Liver (tissue), 9 donors: ENCODE measurements around the gene EVI5. TPM values are rescaled to one million over a fixed set of nuclear protein-coding genes. Genes with fewer than 3 reads are reported as not detected.

Experiments used
- DNase-seq: peaks from one replicate; pipeline ENCODE4 v3.0.0-alpha.2; 2017; ENCODE audit warnings: low spot score
- H3K27ac ChIP-seq, 2 donors: one replicate each; pipeline ENCODE4 v1.7.0; 2013; ENCODE audit warnings: inconsistent platforms in 2 of 2, low read length in 2 of 2, control low read depth in 1 of 2, low read depth in 1 of 2, mild to moderate bottlenecking in 1 of 2
- H3K27me3 ChIP-seq, 4 donors: one replicate each; pipeline versions ENCODE4 v1.6.1 to v1.7.0; 2013; ENCODE audit warnings: low read length in 3 of 4, inconsistent platforms in 1 of 4, mild to moderate bottlenecking in 1 of 4, moderate library complexity in 1 of 4; ENCODE audit not compliant: control insufficient read depth in 4 of 4, insufficient read depth in 4 of 4
- H3K36me3 ChIP-seq, 4 donors: one replicate each; pipeline versions ENCODE4 v1.6.1 to v1.7.0; 2013; ENCODE audit warnings: low read length in 3 of 4, mild to moderate bottlenecking in 3 of 4, low read depth in 1 of 4, moderate library complexity in 1 of 4; ENCODE audit not compliant: control insufficient read depth in 4 of 4, insufficient read depth in 3 of 4
- H3K4me1 ChIP-seq, 4 donors: one replicate each; pipeline versions ENCODE4 v1.6.1 to v1.7.0; 2013; ENCODE audit warnings: low read length in 3 of 4, mild to moderate bottlenecking in 3 of 4, moderate library complexity in 1 of 4; ENCODE audit not compliant: control insufficient read depth in 4 of 4, insufficient read depth in 4 of 4
- H3K4me3 ChIP-seq, 3 donors: one replicate each; pipeline versions ENCODE4 v1.6.1 to v1.7.0; 2013; ENCODE audit warnings: low read length in 3 of 3, control low read depth in 1 of 3, low read depth in 1 of 3, mild to moderate bottlenecking in 1 of 3
- H3K9ac ChIP-seq, 2 donors: one replicate each; pipeline ENCODE4 v1.7.0; 2013; ENCODE audit warnings: low read length in 2 of 2, mild to moderate bottlenecking in 2 of 2, moderate library complexity in 2 of 2, control low read depth in 1 of 2, low read depth in 1 of 2
- H3K9me3 ChIP-seq, 4 donors: one replicate each; pipeline versions ENCODE4 v1.6.1 to v1.7.0; 2013; ENCODE audit warnings: low read length in 3 of 4; ENCODE audit not compliant: control insufficient read depth in 4 of 4
- ATF3 ChIP-seq: IDR thresholded peaks from 2 replicates; pipeline ENCODE4 v1.6.1; 2016; ENCODE audit warnings: antibody characterized with exemption
- EGR1 ChIP-seq, 2 donors: IDR thresholded peaks; 2 replicates each; pipeline ENCODE4 v1.6.1; 2016 to 2018; ENCODE audit warnings: antibody characterized with exemption in 2 of 2, low read depth in 2 of 2
- FOXA1 ChIP-seq: IDR thresholded peaks from 2 replicates; pipeline ENCODE4 v1.6.1; 2016; ENCODE audit warnings: antibody characterized with exemption
- FOXA2 ChIP-seq: IDR thresholded peaks from 2 replicates; pipeline ENCODE4 v1.6.1; 2016; ENCODE audit warnings: antibody characterized with exemption
- GABPA ChIP-seq, 2 donors: IDR thresholded peaks in 1 of 2; conservative IDR thresholded peaks in 1 of 2; 2 replicates each; pipeline ENCODE4 v1.6.1; 2016; ENCODE audit warnings: antibody characterized with exemption in 2 of 2, mild to moderate bottlenecking in 1 of 2, moderate library complexity in 1 of 2
- HNF4A ChIP-seq, 2 donors: conservative IDR thresholded peaks; 2 replicates each; pipeline ENCODE4 v1.6.1; 2016; ENCODE audit warnings: antibody characterized with exemption in 2 of 2, mild to moderate bottlenecking in 2 of 2
- JUND ChIP-seq, 2 donors: IDR thresholded peaks; 2 replicates each; pipeline ENCODE4 v1.6.1; 2016; ENCODE audit warnings: antibody characterized with exemption in 2 of 2
- RAD21 ChIP-seq, 2 donors: IDR thresholded peaks; 2 replicates each; pipeline ENCODE4 v1.6.1; 2016; ENCODE audit warnings: antibody characterized with exemption in 2 of 2, mild to moderate bottlenecking in 2 of 2
- RXRA ChIP-seq, 2 donors: IDR thresholded peaks; 2 replicates each; pipeline ENCODE4 v1.6.1; 2017 to 2018; ENCODE audit warnings: antibody characterized with exemption in 2 of 2, mild to moderate bottlenecking in 1 of 2
- SP1 ChIP-seq: IDR thresholded peaks from 2 replicates; pipeline ENCODE4 v1.6.1; 2018; ENCODE audit warnings: antibody characterized with exemption, mild to moderate bottlenecking
- TAF1 ChIP-seq: conservative IDR thresholded peaks from 2 replicates; pipeline ENCODE4 v1.6.1; 2016; ENCODE audit warnings: antibody characterized with exemption, mild to moderate bottlenecking
- WGBS: extraction: QIAGEN DNeasy Blood & Tissue Kit; methylation state at CpG from one replicate; pipeline ENCODE4 v1.1.7; 2013; 5-methylcytosine and 5-hydroxymethylcytosine counted together
- polyA plus RNA-seq, 2 donors: library from polyadenylated mRNA; stranded (reverse) in 1 of 2; unstranded in 1 of 2; fragments of 200-250 nt in 1 of 2; fragments of >200 nt in 1 of 2; fragmentation: Nextera tagmentation in 1 of 2; extraction: Ambion mirVana in 1 of 2; gene quantifications; one replicate each; pipeline versions ENCODE4 v1.2.1 to v1.2.3, GENCODE V29; 2013 to 2015
- total RNA-seq, 2 donors: library from RNA; depleted of rRNA; stranded (reverse); fragments of >200 nt; gene quantifications; one replicate each; pipeline ENCODE4 v1.2.3, GENCODE V29; 2014
- TF ChIP-seq, protein P1 (sequence below): IDR thresholded peaks from 2 replicates; pipeline ENCODE4 v1.6.1; 2016; ENCODE audit warnings: antibody characterized with exemption
- TF ChIP-seq, protein P2 (sequence below): fragments of 150-350 bp; IDR thresholded peaks from 2 replicates; pipeline ENCODE4 v1.5.1; 2017; ENCODE audit warnings: improper control_type of control experiment, low read depth, low read length; ENCODE audit not compliant: missing input control
- donor health status: healthy.
- donor health status: healthy.
- donor health status: healthy.
- donor health status: healthy.
- donor health status: healthy.

Gene EVI5
- total and polyA plus RNA-seq, 4 donors, result 4.0 to 35.9 (median 19.1) TPM

DNA sequence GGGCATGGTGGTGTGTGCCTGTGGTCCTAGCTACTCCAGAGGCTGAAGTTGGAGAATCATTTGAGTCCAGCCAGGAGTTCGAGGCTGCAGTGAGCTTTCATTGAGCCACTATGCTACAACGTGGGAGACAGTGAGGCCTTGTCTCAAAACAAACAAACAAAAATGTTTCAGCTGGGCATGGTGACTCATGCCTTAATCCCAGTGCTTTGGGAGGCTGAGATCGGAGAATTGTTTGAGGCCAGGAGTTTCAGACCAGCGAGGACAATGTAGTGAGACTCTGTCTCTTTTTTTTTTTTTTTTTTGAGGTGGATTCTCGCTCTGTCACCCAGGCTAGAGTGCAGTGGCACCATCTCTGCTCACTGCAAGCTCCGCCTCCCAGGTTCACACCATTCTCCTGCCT is 41.9 kb upstream of the EVI5 start:
- Histone ChIP-seq H3K27ac (no peak overlapping the region), H3K36me3 (no peaks in the 10 kb centered on the region), H3K4me3 (no peak overlapping the region), H3K9ac (no peak overlapping the region), H3K9me3 (no peaks in the 10 kb centered on the region), H3K27me3 (no peaks in the 10 kb centered on the region), H3K4me1 (no peaks in the 10 kb centered on the region)
- TF ChIP-seq TAF1 (no peak), FOXA1 (no peak), SP1 (no peak), RAD21 (IDR thresholded peaks at IDR 0.05) (no peak), ATF3 (no peak), EGR1 (IDR thresholded peaks at IDR 0.05; ENCODE audit: low read depth in 2 of 2) (no peak), HNF4A (conservative IDR thresholded peaks at IDR 0.05) (no peak), FOXA2 (no peak), RXRA (IDR thresholded peaks at IDR 0.05) (no peak), JUND (IDR thresholded peaks at IDR 0.05) (no peak), GABPA (IDR thresholded peaks at IDR 0.05 in 1 of 2, conservative IDR thresholded peaks at IDR 0.05 in 1 of 2) (no peak)
- TF ChIP-seq, protein P1, sequence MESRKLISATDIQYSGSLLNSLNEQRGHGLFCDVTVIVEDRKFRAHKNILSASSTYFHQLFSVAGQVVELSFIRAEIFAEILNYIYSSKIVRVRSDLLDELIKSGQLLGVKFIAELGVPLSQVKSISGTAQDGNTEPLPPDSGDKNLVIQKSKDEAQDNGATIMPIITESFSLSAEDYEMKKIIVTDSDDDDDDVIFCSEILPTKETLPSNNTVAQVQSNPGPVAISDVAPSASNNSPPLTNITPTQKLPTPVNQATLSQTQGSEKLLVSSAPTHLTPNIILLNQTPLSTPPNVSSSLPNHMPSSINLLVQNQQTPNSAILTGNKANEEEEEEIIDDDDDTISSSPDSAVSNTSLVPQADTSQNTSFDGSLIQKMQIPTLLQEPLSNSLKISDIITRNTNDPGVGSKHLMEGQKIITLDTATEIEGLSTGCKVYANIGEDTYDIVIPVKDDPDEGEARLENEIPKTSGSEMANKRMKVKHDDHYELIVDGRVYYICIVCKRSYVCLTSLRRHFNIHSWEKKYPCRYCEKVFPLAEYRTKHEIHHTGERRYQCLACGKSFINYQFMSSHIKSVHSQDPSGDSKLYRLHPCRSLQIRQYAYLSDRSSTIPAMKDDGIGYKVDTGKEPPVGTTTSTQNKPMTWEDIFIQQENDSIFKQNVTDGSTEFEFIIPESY, result no peak
- TF ChIP-seq, protein P2, sequence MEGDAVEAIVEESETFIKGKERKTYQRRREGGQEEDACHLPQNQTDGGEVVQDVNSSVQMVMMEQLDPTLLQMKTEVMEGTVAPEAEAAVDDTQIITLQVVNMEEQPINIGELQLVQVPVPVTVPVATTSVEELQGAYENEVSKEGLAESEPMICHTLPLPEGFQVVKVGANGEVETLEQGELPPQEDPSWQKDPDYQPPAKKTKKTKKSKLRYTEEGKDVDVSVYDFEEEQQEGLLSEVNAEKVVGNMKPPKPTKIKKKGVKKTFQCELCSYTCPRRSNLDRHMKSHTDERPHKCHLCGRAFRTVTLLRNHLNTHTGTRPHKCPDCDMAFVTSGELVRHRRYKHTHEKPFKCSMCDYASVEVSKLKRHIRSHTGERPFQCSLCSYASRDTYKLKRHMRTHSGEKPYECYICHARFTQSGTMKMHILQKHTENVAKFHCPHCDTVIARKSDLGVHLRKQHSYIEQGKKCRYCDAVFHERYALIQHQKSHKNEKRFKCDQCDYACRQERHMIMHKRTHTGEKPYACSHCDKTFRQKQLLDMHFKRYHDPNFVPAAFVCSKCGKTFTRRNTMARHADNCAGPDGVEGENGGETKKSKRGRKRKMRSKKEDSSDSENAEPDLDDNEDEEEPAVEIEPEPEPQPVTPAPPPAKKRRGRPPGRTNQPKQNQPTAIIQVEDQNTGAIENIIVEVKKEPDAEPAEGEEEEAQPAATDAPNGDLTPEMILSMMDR, result no peak
- no peak for DNase-seq
- 86% methylated on average over 6 of the region's 6 CpGs for WGBS

DNA sequence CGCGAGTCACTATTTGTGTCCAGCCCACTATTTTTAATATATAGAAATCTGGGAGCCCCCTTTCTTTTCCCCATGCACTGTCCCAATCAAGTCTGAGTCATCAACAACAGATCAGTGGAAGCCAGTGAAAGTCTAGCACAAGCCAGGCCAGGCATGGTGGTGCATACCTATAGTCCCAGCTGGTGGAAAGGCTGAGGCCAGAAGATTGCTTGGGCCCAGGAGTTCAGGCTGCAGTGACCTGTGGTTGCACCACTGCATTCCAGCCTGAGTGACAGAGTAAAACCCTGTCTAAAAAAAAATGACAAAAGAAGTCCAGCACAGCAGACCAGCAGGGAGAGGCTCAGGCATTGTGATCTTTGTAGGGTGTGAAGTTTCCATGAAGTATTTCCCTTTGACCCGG is 38.0 kb upstream of the EVI5 start:
- Histone ChIP-seq H3K9ac (no peak overlapping the region), H3K27ac (no peak overlapping the region), H3K4me3 (no peak overlapping the region), H3K4me1 (peaks cover 0 to 3% (median 2%) of the 10 kb centered on the region in 4 donors), H3K9me3 (no peaks in the 10 kb centered on the region), H3K27me3 (no peaks in the 10 kb centered on the region), H3K36me3 (no peaks in the 10 kb centered on the region)
- no peak for DNase-seq
- whole genome bisulfite sequencing, result 86% methylated on average over 3 of the region's 3 CpGs
- peak; percentile 14 for TF ChIP-seq SP1
- TF ChIP-seq TAF1, result no peak

GRCh38 chr1:92820551-92820950 is 35.6 kb upstream of the EVI5 start:
- TF ChIP-seq, protein P2, result no peak
- no peaks in the 10 kb centered on the region for H3K27me3 ChIP-seq
- no peak overlapping the region for H3K27ac ChIP-seq
- WGBS, result 91% methylated on average over 3 of the region's 3 CpGs
- no peak overlapping the region for H3K9ac ChIP-seq
- DNase-seq, result no peak
- H3K4me1 ChIP-seq, result peaks cover 0 to 12% (median 3%) of the 10 kb centered on the region in 4 donors
- no peak overlapping the region for H3K4me3 ChIP-seq
- H3K9me3 ChIP-seq, result no peaks in the 10 kb centered on the region
- no peaks in the 10 kb centered on the region for H3K36me3 ChIP-seq
